Islet of Langerhans (tissue), 1 donor: ENCODE measurements around the gene TTC6.

ENCODE experiments used
- FAIRE-seq: peaks from one replicate; lab custom pipeline; 2011; peaks lifted over from hg19 to GRCh38; lab: Jason Lieb, UNC

The TTC6 gene

DNA sequence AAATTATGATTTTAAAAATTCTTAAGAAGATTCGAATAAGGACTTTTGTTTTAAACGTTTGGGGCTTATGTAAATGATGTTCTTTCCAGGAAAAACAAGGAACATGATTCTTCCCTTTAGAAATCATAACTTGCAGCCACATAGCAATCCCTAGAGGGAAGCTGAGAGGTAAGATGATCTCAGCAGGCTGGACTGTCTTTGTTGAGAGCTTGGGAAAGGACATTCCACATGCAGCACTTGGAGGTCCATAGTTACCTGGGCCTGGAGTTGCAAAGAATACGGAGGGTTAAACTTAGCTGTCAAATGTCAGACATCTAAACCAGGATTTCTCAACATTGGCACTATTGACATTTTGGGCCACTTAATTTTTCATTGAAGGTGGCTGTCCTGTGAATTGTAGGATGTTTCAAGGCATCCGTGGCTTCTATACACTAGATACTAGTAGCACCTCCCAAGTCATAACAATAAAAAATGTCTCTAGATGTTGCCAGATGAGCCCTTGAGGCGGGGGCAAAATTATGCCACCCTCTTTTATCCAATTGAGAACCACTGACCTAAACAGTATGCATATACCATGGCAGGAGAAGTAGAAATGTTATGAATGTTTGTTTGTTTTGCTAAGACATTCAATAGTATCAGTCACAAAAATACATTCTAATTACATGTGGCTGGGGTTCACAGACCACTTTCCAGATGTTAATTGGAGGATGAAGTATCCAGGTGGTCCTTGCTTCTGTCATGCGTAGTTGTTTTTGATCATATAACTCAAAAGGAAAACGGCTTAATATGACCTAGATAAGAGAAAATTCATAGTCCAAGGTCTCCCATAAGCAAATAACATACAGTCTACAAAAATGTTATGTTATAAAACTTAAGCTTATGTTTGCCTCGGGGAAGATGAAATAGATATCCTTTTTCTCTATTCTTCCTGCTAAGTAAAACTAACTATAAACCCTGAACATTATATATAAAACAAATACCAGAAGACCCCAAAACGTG lies 30.5 kb downstream of the TTC6 start:
- no peak for FAIRE-seq

GRCh38 chr14:37637341-37637740 lies 41.9 kb downstream of the TTC6 start:
- FAIRE-seq = no peak

DNA sequence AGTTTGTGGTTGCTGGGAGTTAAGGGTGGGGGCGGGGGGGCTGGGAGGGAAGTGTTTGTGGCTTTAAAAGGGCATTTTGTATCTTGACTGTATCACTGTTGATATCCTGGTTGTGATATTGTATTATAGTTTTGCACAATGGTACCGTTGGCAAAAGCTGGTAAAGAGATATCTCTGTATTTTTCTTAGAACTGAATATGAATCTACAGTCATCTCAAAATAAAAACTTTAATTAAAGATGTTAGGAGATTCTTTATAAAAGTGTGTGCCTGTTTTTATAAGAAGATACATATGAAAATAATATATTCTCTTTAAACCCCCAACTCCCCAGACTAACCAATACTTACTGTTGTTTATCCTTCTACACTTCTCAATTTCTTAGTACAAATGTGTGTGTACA lies 43.2 kb downstream of the TTC6 start:
- FAIRE-seq = no peak

- no peak for FAIRE-seq
Observed at GRCh38 chr14:37641117-37641516, 45.7 kb downstream of the TTC6 start.

DNA sequence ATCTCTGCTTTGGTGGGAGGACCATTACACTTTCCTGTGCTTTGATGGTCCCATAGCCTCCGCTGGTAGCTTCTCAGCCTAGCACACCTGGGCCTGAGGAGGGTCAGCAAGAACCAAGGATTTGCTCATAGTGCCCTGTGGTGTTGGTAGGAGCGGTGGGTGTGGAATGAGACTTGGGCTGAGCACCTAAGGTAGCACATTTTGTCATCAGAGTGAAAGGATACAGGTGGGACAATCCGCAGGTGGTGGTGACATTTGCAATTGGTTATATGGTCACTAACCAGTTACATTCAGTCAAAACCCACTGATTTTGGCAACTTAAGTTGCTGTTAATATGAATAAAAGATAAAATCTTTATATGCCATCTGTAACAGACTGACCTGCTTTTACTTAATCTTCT lies 46.7 kb downstream of the TTC6 start:
- FAIRE-seq = no peak

GRCh38 chr14:37643701-37644100 lies 48.3 kb downstream of the TTC6 start:
- no peak for FAIRE-seq
